ENCODE measurements around the gene SIN3A. TPM values are rescaled to one million over a fixed set of nuclear protein-coding genes. Genes with fewer than 3 reads are reported as not detected.
"Not testable (repeated sequence)": the region's sequence is repeated elsewhere in the genome, so short reads cannot be mapped to it uniquely, and the experiment has no call there.

The SIN3A gene
- total RNA-seq, 1 experiment from 2014 or later = 91.8 TPM

GRCh38 chr15:75450307-75451201 lies 936 bp downstream of the SIN3A start:
- Histone ChIP-seq H3K36me3 (ENCODE audit: low read depth) (no peaks in the 10 kb centered on the region), H3K79me2 (ENCODE audit: low read depth) (peaks cover 59% of the 10 kb centered on the region), H4K20me1 (ENCODE audit: insufficient read depth) (peaks cover 48% of the 10 kb centered on the region), H3F3A (ENCODE audit: insufficient read depth, low read depth) (peaks cover 43% of the 10 kb centered on the region), H3K27ac (peak overlapping the region; percentile 58), H3K27me3 (ENCODE audit: insufficient read depth, low read depth) (no peaks in the 10 kb centered on the region), H3K9me2 (ENCODE audit: insufficient read depth) (no peaks in the 10 kb centered on the region), H3K4me3 (peak overlapping the region; percentile 73), H3K4me1 (replicated peaks; ENCODE audit: insufficient read depth) (peaks cover 16% of the 10 kb centered on the region), H3K4me2 (peak overlapping the region; percentile 97), H3K9me3 (ENCODE audit: insufficient read depth, low read depth) (no peaks in the 10 kb centered on the region), H2AFZ (peak overlapping the region; percentile 61; the same call in 1 of the 2 replicates)
- peak; percentile 86 to 96 for DNase-seq
- intact Hi-C loops (cut with micrococcal nuclease; ENCODE audit: unreplicated experiment) = loop anchor here (2.0 to 5.0 kb wide), 3 partner anchors 83 to 217 kb away; partner anchors contain the start of genes MAN2C1 and PTPN9
- CTCF ChIA-PET = interaction anchor here (0.6 to 1.8 kb wide), 3 partner anchors 82 to 287 kb away, joined by 3 to 5 read pairs (median 3); partner anchors contain the start of gene MAN2C1
- POLR2A ChIA-PET (ENCODE audit: unreplicated experiment) = interaction anchor here (0.6 to 2.1 kb wide), 9 partner anchors 44 to 1338 kb away, joined by 3 to 39 read pairs (median 5); partner anchors contain the start of genes MAN2C1 and RPP25
- BruUV-seq (replicated peaks) = no TSS peak
- TF ChIP-seq CTCF (conservative IDR thresholded peaks at IDR 0.05) (no peak; the same call in 1 of the 2 replicates), EZH2 (IDR thresholded peaks at IDR 0.05; ENCODE audit: low read depth) (no peak)

- peak overlapping the region; percentile 58 for H3K27ac ChIP-seq
- H3K4me2 ChIP-seq = peak overlapping the region; percentile 97
- TSS peak; percentile 6 for BruUV-seq (replicated peaks)
- DNase-seq = no peak
- no peaks in the 10 kb centered on the region for H3K9me3 ChIP-seq (ENCODE audit: insufficient read depth, low read depth)
- H3K9me2 ChIP-seq (ENCODE audit: insufficient read depth) = no peaks in the 10 kb centered on the region
- H4K20me1 ChIP-seq (ENCODE audit: insufficient read depth) = peaks cover 48% of the 10 kb centered on the region
- H3K27me3 ChIP-seq (ENCODE audit: insufficient read depth, low read depth) = no peaks in the 10 kb centered on the region
- ChIA-PET CTCF (no interaction called here), POLR2A (ENCODE audit: unreplicated experiment) (interaction anchor here (0.6 kb wide), 1 partner anchor 95 kb away, joined by 3 read pairs; no protein-coding TSS in a partner anchor)
- no peak overlapping the region; the same call in 1 of the 2 replicates for H2AFZ ChIP-seq
- intact Hi-C loops (cut with micrococcal nuclease; ENCODE audit: unreplicated experiment) = loop anchor here (2.0 to 5.0 kb wide), 3 partner anchors 82 to 218 kb away; partner anchors contain the start of genes MAN2C1 and PTPN9
- peaks cover 67% of the 10 kb centered on the region for H3K79me2 ChIP-seq (ENCODE audit: low read depth)
- H3F3A ChIP-seq (ENCODE audit: insufficient read depth, low read depth) = peaks cover 44% of the 10 kb centered on the region
- H3K36me3 ChIP-seq (ENCODE audit: low read depth) = no peaks in the 10 kb centered on the region
- H3K4me1 ChIP-seq (replicated peaks; ENCODE audit: insufficient read depth) = peaks cover 17% of the 10 kb centered on the region
- TF ChIP-seq EZH2 (IDR thresholded peaks at IDR 0.05; ENCODE audit: low read depth) (no peak), CTCF (conservative IDR thresholded peaks at IDR 0.05) (no peak)
- H3K4me3 ChIP-seq = peak overlapping the region; percentile 73
Observed at GRCh38 chr15:75449585-75450306, 1.7 kb downstream of the SIN3A start.

- BruUV-seq (replicated peaks); H3K9me3 ChIP-seq (ENCODE audit: insufficient read depth, low read depth); H3K27me3 ChIP-seq (ENCODE audit: insufficient read depth, low read depth); CTCF ChIA-PET; H3K4me3 ChIP-seq; intact Hi-C loops (cut with micrococcal nuclease; ENCODE audit: unreplicated experiment); H3K4me2 ChIP-seq; H2AFZ ChIP-seq; H3K36me3 ChIP-seq (ENCODE audit: low read depth); H3K9me2 ChIP-seq (ENCODE audit: insufficient read depth); POLR2A ChIA-PET (ENCODE audit: unreplicated experiment); H3K27ac ChIP-seq; DNase-seq: not testable (repeated sequence)
- H4K20me1 ChIP-seq (ENCODE audit: insufficient read depth) = peaks cover 54% of the 10 kb centered on the region
- peaks cover 78% of the 10 kb centered on the region for H3K79me2 ChIP-seq (ENCODE audit: low read depth)
- H3F3A ChIP-seq (ENCODE audit: insufficient read depth, low read depth) = peaks cover 57% of the 10 kb centered on the region
- peaks cover 31% of the 10 kb centered on the region for H3K4me1 ChIP-seq (replicated peaks; ENCODE audit: insufficient read depth)
Observed at GRCh38 chr15:75448171-75448570, 3.3 kb downstream of the SIN3A start.

All from PC-9 (cell line).